H1 (cell line): ENCODE measurements around the gene ADCY2. TPM values are rescaled to one million over a fixed set of nuclear protein-coding genes. Genes with fewer than 3 reads are reported as not detected.

ENCODE experiments used
- CTCF ChIA-PET: fragments of 300-600 bp; sonication (Branson Sonifier 250); formaldehyde crosslinking; loops from one replicate; lab custom pipeline; 2021; ENCODE audit not compliant: partially characterized antibody; lab: Charles Lee
- POLR2A ChIA-PET: fragments of 300-600 bp; sonication (Branson Sonifier 250); formaldehyde crosslinking; loops from one replicate; lab custom pipeline; 2021; ENCODE audit warnings: inconsistent platforms; ENCODE audit not compliant: partially characterized antibody; lab: Charles Lee
- DNase-seq, 2 experiments: peaks; one replicate each; pipeline versions ENCODE4 v3.0.0 to v3.0.0-alpha.2; 2010 to 2022; ENCODE audit warnings: low spot score in 2 of 2, low read depth in 1 of 2, mixed read lengths in 1 of 2
- FAIRE-seq: peaks from 2 replicates; lab custom pipeline; 2011; peaks lifted over from hg19 to GRCh38; lab: Jason Lieb, UNC
- H2AFZ ChIP-seq: 2 replicates; pipeline ENCODE4 v1.8.1; 2012; ENCODE audit warnings: low read length, inconsistent platforms
- H2AK5ac ChIP-seq: 2 replicates; pipeline ENCODE4 v1.6.1; 2013; ENCODE audit warnings: low read depth, low read length
- H2BK120ac ChIP-seq: replicated peaks from 2 replicates; pipeline ENCODE3; 2013; ENCODE audit warnings: low read depth, low read length, inconsistent platforms
- H2BK12ac ChIP-seq: 2 replicates; pipeline ENCODE4 v1.6.1; 2013; ENCODE audit warnings: low read depth, low read length
- H2BK15ac ChIP-seq: 2 replicates; pipeline ENCODE4 v1.6.1; 2013; ENCODE audit warnings: low read length
- H2BK20ac ChIP-seq: 2 replicates; pipeline ENCODE4 v1.6.1; 2013; ENCODE audit warnings: low read length
- H2BK5ac ChIP-seq: 2 replicates; pipeline ENCODE4 v1.6.1; 2013; ENCODE audit warnings: low read depth, low read length
- H3K14ac ChIP-seq: 2 replicates; pipeline ENCODE4 v1.6.1; 2013; ENCODE audit warnings: inconsistent platforms; ENCODE audit not compliant: insufficient read length
- H3K18ac ChIP-seq: 2 replicates; pipeline ENCODE4 v1.6.1; 2013; ENCODE audit warnings: low read length; ENCODE audit errors: extremely low read depth
- H3K23ac ChIP-seq: 2 replicates; pipeline ENCODE4 v1.6.1; 2013; ENCODE audit warnings: inconsistent platforms; ENCODE audit not compliant: insufficient read length
- H3K23me2 ChIP-seq: 2 replicates; pipeline ENCODE4 v1.6.1; 2013; ENCODE audit warnings: low read depth, low read length
- H3K27ac ChIP-seq: 2 replicates; pipeline ENCODE4 v1.6.1; 2011; ENCODE audit warnings: low read depth, low read length, inconsistent platforms
- H3K27me3 ChIP-seq, 4 experiments: replicated peaks in 1 of 4; 1 replicate in 1 of 4; 2 replicates in 3 of 4; pipeline versions ENCODE4 v1.6.1 to v1.8.1; 2011 to 2013; ENCODE audit warnings: low read length in 3 of 4, mild to moderate bottlenecking in 3 of 4, inconsistent platforms in 2 of 4, mixed read lengths in 2 of 4, moderate library complexity in 1 of 4; ENCODE audit not compliant: control insufficient read depth in 3 of 4, insufficient read depth in 3 of 4; ENCODE audit errors: extremely low read depth in 1 of 4
- H3K36me3 ChIP-seq, 4 experiments: 2 replicates each; pipeline versions ENCODE4 v1.6.1 to v1.8.1; 2011 to 2013; ENCODE audit warnings: mild to moderate bottlenecking in 4 of 4, low read length in 3 of 4, moderate library complexity in 2 of 4, control low read depth in 1 of 4, inconsistent platforms in 1 of 4; ENCODE audit not compliant: insufficient read depth in 4 of 4, control insufficient read depth in 2 of 4
- H3K4ac ChIP-seq: replicated peaks from 2 replicates; pipeline ENCODE3; 2013; ENCODE audit warnings: low read length, low read depth, mixed read lengths, inconsistent platforms; ENCODE audit not compliant: insufficient read length
- H3K4me1 ChIP-seq, 4 experiments: replicated peaks in 1 of 4; 1 replicate in 1 of 4; 2 replicates in 3 of 4; pipeline versions ENCODE4 v1.6.1 to v1.8.1; 2011 to 2013; ENCODE audit warnings: low read length in 3 of 4, inconsistent platforms in 2 of 4, mixed read lengths in 1 of 4; ENCODE audit not compliant: insufficient read depth in 4 of 4, control insufficient read depth in 3 of 4
- H3K4me2 ChIP-seq, 2 experiments: 2 replicates each; pipeline versions ENCODE4 v1.6.1 to v1.8.1; 2011 to 2013; ENCODE audit warnings: low read depth in 2 of 2, low read length in 2 of 2, control low read depth in 1 of 2, inconsistent platforms in 1 of 2, mild to moderate bottlenecking in 1 of 2; ENCODE audit not compliant: insufficient read depth in 1 of 2
- H3K4me3 ChIP-seq, 4 experiments: fragments of 200-600, 300-600 bp in 1 of 4; sonication (generic), shearing (Covaris generic), sonication (Bioruptor Twin) in 1 of 4; 2 replicates each; pipeline versions ENCODE4 v1.5.1 to v1.8.1; 2011 to 2016; ENCODE audit warnings: low read length in 4 of 4, low read depth in 3 of 4, control low read depth in 2 of 4, inconsistent platforms in 2 of 4, mild to moderate bottlenecking in 2 of 4, mixed read lengths in 1 of 4, moderate library complexity in 1 of 4; ENCODE audit not compliant: insufficient read depth in 2 of 4; ENCODE audit errors: extremely low read depth in 1 of 4
- H3K56ac ChIP-seq: replicated peaks from 2 replicates; pipeline ENCODE3; 2013; ENCODE audit warnings: low read depth, mild to moderate bottlenecking, mixed read lengths, low read length, inconsistent platforms; ENCODE audit not compliant: insufficient read length
- H3K79me1 ChIP-seq: 2 replicates; pipeline ENCODE4 v1.6.1; 2013; ENCODE audit warnings: low read depth, low read length, control low read depth
- H3K79me2 ChIP-seq, 2 experiments: 2 replicates each; pipeline versions ENCODE4 v1.6.1 to v1.8.1; 2012 to 2013; ENCODE audit warnings: low read length in 2 of 2, mild to moderate bottlenecking in 2 of 2, inconsistent platforms in 1 of 2; ENCODE audit not compliant: insufficient read depth in 2 of 2, control insufficient read depth in 1 of 2
- H3K9ac ChIP-seq, 4 experiments: replicated peaks in 1 of 4; 1 replicate in 1 of 4; 2 replicates in 3 of 4; pipeline versions ENCODE4 v1.6.1 to v1.8.1; 2011 to 2013; ENCODE audit warnings: low read depth in 3 of 4, low read length in 3 of 4, control low read depth in 2 of 4, mild to moderate bottlenecking in 2 of 4, moderate library complexity in 2 of 4, inconsistent platforms in 1 of 4; ENCODE audit errors: extremely low read depth in 1 of 4
- H3K9me3 ChIP-seq, 2 experiments: 2 replicates each; pipeline versions ENCODE4 v1.6.1 to v1.8.1; 2012 to 2013; ENCODE audit warnings: mild to moderate bottlenecking in 2 of 2, moderate library complexity in 2 of 2, control low read depth in 1 of 2, inconsistent platforms in 1 of 2, low read depth in 1 of 2, low read length in 1 of 2, mixed read lengths in 1 of 2; ENCODE audit not compliant: insufficient read depth in 2 of 2
- H4K20me1 ChIP-seq, 2 experiments: replicated peaks in 1 of 2; 2 replicates each; pipeline versions ENCODE3 to v1.8.1; 2011 to 2013; ENCODE audit warnings: inconsistent platforms in 2 of 2, low read length in 2 of 2, mild to moderate bottlenecking in 1 of 2; ENCODE audit not compliant: insufficient read depth in 2 of 2, control insufficient read depth in 1 of 2
- H4K5ac ChIP-seq: 2 replicates; pipeline ENCODE4 v1.6.1; 2013; ENCODE audit warnings: low read length, low read depth, mixed read lengths, inconsistent platforms; ENCODE audit not compliant: insufficient read length
- H4K8ac ChIP-seq: 2 replicates; pipeline ENCODE4 v1.8.0; 2013; ENCODE audit warnings: mild to moderate bottlenecking, moderate library complexity, low read length, inconsistent platforms; ENCODE audit not compliant: insufficient read depth; ENCODE audit errors: extremely low read depth
- H4K91ac ChIP-seq: replicated peaks from 2 replicates; pipeline ENCODE3; 2013; ENCODE audit warnings: low read length, mixed read lengths, inconsistent platforms; ENCODE audit not compliant: insufficient read length
- BRCA1 ChIP-seq: IDR thresholded peaks from 2 replicates; pipeline ENCODE4 v1.6.1; 2012; ENCODE audit warnings: low read depth, low read length, improper control_type of control experiment
- CHD2 ChIP-seq: IDR thresholded peaks from 2 replicates; pipeline ENCODE4 v1.6.1; 2012; ENCODE audit warnings: low read length, improper control_type of control experiment
- RXRA ChIP-seq: IDR thresholded peaks from 2 replicates; pipeline ENCODE4 v1.6.1; 2011; ENCODE audit warnings: low read depth, mild to moderate bottlenecking, low read length, moderate library complexity; ENCODE audit not compliant: insufficient read depth
- WGBS, 2 experiments: shearing (Covaris generic) in 1 of 2; methylation state at CpG; one replicate each; pipeline versions ENCODE4 v1.1.6 to v1.1.7; 2013 to 2015; ENCODE audit warnings: low lambda C conversion rate in 2 of 2, mixed read lengths in 2 of 2, inconsistent platforms in 1 of 2, low coverage in 1 of 2, missing lambda C conversion rate in 1 of 2; ENCODE audit not compliant: insufficient replicate concordance in 2 of 2, insufficient coverage in 1 of 2, insufficient read length in 1 of 2; ENCODE audit errors: extremely low coverage in 1 of 2, missing lambda C conversion rate in 1 of 2; 5-methylcytosine and 5-hydroxymethylcytosine counted together
- polyA plus RNA-seq, 7 experiments: library from polyadenylated mRNA; depleted of rRNA in 3 of 7; stranded (reverse) in 5 of 7; unstranded in 2 of 7; fragments of >200 nt in 5 of 7; fragments of 200-250 nt in 2 of 7; gene quantifications; 1 replicate in 5 of 7; 2 replicates in 1 of 7; 4 replicates in 1 of 7; pipeline versions ENCODE4 v1.2.1 to v1.2.3, GENCODE V29; 2011 to 2013; ENCODE audit warnings: missing spikeins in 2 of 7, mixed read lengths in 2 of 7
- total RNA-seq: library from RNA; stranded (reverse); fragmentation: NEBNext Ultra II Directional; extraction: Animal tissue kit (Norgen Biotek cat#: 25700); gene quantifications from 2 replicates; pipeline ENCODE4 v1.2.1, GENCODE V29; 2021

Gene ADCY2
- total and polyA plus RNA-seq, 2 of the 8 experiments (the other 6 are each of a cell fraction or from before 2014, with no cell fraction given) = 35.8 to 122 TPM

- H2BK5ac ChIP-seq = no peak overlapping the region; the same call in 1 of the 2 replicates
- H2AFZ ChIP-seq = no peak overlapping the region
- no peak overlapping the region for H2BK20ac ChIP-seq
- no peak overlapping the region for H2BK120ac ChIP-seq
- H3K9me3 ChIP-seq = no peaks in the 10 kb centered on the region
- no peak overlapping the region for H3K56ac ChIP-seq
- no peak overlapping the region for H3K14ac ChIP-seq
- H2BK15ac ChIP-seq = no peak overlapping the region
- H3K18ac ChIP-seq = peak overlapping the region; percentile 0; the same call in 1 of the 2 replicates
- DNase-seq (no peak), FAIRE-seq (no peak)
- H4K5ac ChIP-seq = no peak overlapping the region
- peaks cover 4 to 51% of the 10 kb centered on the region in 2 experiments; a peak in 3 of 4 replicates for H3K79me2 ChIP-seq
- no peak overlapping the region for H3K9ac ChIP-seq
- no peak overlapping the region for H4K91ac ChIP-seq
- no peak overlapping the region for H4K8ac ChIP-seq
- no peak overlapping the region for H2AK5ac ChIP-seq
- no peak overlapping the region for H3K4me2 ChIP-seq
- no peak overlapping the region for H3K27ac ChIP-seq
- no peak overlapping the region for H3K23ac ChIP-seq
- H3K4me1 ChIP-seq = peaks cover 0 to 10% (median 4%) of the 10 kb centered on the region in 4 experiments; a peak in 2 of 7 replicates
- no peaks in the 10 kb centered on the region for H3K27me3 ChIP-seq
- no peak for TF ChIP-seq BRCA1
- TF ChIP-seq RXRA = no peak
- TF ChIP-seq CHD2 = no peak
- H3K4me3 ChIP-seq = no peak overlapping the region
- no peak overlapping the region for H2BK12ac ChIP-seq
- no peaks in the 10 kb centered on the region; a peak in 1 of 8 replicates for H3K36me3 ChIP-seq
- peaks cover 3% of the 10 kb centered on the region; the same call in 1 of the 2 replicates for H3K79me1 ChIP-seq
- H3K4ac ChIP-seq = no peak overlapping the region
- ChIA-PET POLR2A (interaction anchor here (0.5 kb wide), 1 partner anchor 8 kb away, joined by 3 read pairs; no protein-coding TSS in a partner anchor), CTCF (interaction anchor here (1.2 to 1.6 kb wide), 4 partner anchors 9 to 208 kb away, joined by 3 to 7 read pairs (median 4); no protein-coding TSS in a partner anchor)
- H4K20me1 ChIP-seq = peaks cover 0 to 3% of the 10 kb centered on the region in 2 experiments
- H3K23me2 ChIP-seq = no peaks in the 10 kb centered on the region
- WGBS, 2 experiments = 84% methylated on average over 2 of the region's 2 CpGs; no CpG with 5 or more reads in 1 of the 2 experiments
Observed at GRCh38 chr5:7537573-7537972, 141.6 kb downstream of the ADCY2 start.
